Spleen (tissue), 11 donors: Measurements from ENCODE around the gene NBAS. TPM values are rescaled to one million over a fixed set of nuclear protein-coding genes. Genes with fewer than 3 reads are reported as not detected.

Experiments
- DNase-seq: peaks from one replicate; pipeline ENCODE4 v3.0.0-alpha.2; 2020
- H3K27ac ChIP-seq, 8 donors: fragments of 200-600 bp; sonication (generic) in 7 of 8; 1 replicate in 4 of 8; 2 replicates in 4 of 8; pipeline versions ENCODE4 v1.5.0 to v1.8.0; 2016 to 2021; ENCODE audit warnings: inconsistent platforms in 4 of 8, mild to moderate bottlenecking in 4 of 8, moderate library complexity in 1 of 8
- H3K27me3 ChIP-seq, 7 donors: fragments of 200-600 bp; sonication (generic) in 6 of 7; replicated peaks in 1 of 7; 1 replicate in 4 of 7; 2 replicates in 3 of 7; pipeline versions ENCODE4 v1.5.0 to v1.8.0; 2016 to 2021; ENCODE audit warnings: inconsistent platforms in 3 of 7, mild to moderate bottlenecking in 1 of 7
- H3K36me3 ChIP-seq, 6 donors: fragments of 200-600 bp; sonication (generic) in 5 of 6; 1 replicate in 4 of 6; 2 replicates in 2 of 6; pipeline versions ENCODE4 v1.5.0 to v1.8.0; 2016 to 2021; ENCODE audit warnings: inconsistent platforms in 2 of 6
- H3K4me1 ChIP-seq, 6 donors: fragments of 200-600 bp; sonication (generic) in 5 of 6; 1 replicate in 3 of 6; 2 replicates in 3 of 6; pipeline versions ENCODE4 v1.5.0 to v1.8.0; 2016 to 2021; ENCODE audit warnings: inconsistent platforms in 3 of 6
- H3K4me3 ChIP-seq, 8 donors: fragments of 200-600 bp; sonication (generic) in 7 of 8; 1 replicate in 4 of 8; 2 replicates in 4 of 8; pipeline versions ENCODE4 v1.5.0 to v1.8.0; 2016 to 2021; ENCODE audit warnings: inconsistent platforms in 4 of 8, mild to moderate bottlenecking in 4 of 8, moderate library complexity in 2 of 8
- H3K9me3 ChIP-seq, 8 donors: fragments of 200-600 bp; sonication (generic) in 7 of 8; 1 replicate in 4 of 8; 2 replicates in 4 of 8; pipeline versions ENCODE4 v1.5.0 to v1.8.0; 2016 to 2021; ENCODE audit warnings: inconsistent platforms in 4 of 8
- CTCF ChIP-seq, 11 experiments: fragments of 200-600 bp in 7 of 11; fragments of 450-650 bp in 4 of 11; sonication (generic) in 4 of 11; IDR thresholded peaks in 8 of 11; conservative IDR thresholded peaks in 3 of 11; 1 replicate in 7 of 11; 2 replicates in 4 of 11; pipeline versions ENCODE4 v1.4.0 to v1.8.0; 2016 to 2021; ENCODE audit warnings: antibody characterized with exemption in 11 of 11, inconsistent platforms in 4 of 11, mild to moderate bottlenecking in 1 of 11
- POLR2A ChIP-seq, 3 donors: fragments of 450-650 bp; IDR thresholded peaks; one replicate each; pipeline ENCODE4 v1.5.1; 2017; ENCODE audit warnings: antibody characterized with exemption in 3 of 3, mild to moderate bottlenecking in 1 of 3
- POLR2AphosphoS5 ChIP-seq, 3 donors: sonication (generic); formaldehyde crosslinking; IDR thresholded peaks; one replicate each; pipeline ENCODE4 v1.5.1; 2017; ENCODE audit warnings: antibody characterized with exemption in 3 of 3
- WGBS, 5 donors: extraction: QIAGEN DNeasy Blood & Tissue Kit in 3 of 5; methylation state at CpG; one replicate each; pipeline versions ENCODE4 v1.1.5 to v1.1.7; 2013 to 2018; 5-methylcytosine and 5-hydroxymethylcytosine counted together
- intact Hi-C: fragments of 100-400 bp; cut with DNase I; formaldehyde crosslinking; loops from one replicate; pipeline ENCODE4 v1.15.0; 2023; ENCODE audit warnings: low total_unique reads
- polyA plus RNA-seq, 3 donors: library from polyadenylated mRNA; stranded (reverse); fragments of 200-250 nt; gene quantifications; one replicate each; pipeline ENCODE4 v1.2.1, GENCODE V29; 2013
- total RNA-seq, 7 donors: library from RNA; depleted of rRNA in 3 of 7; stranded (reverse); fragments of >200 nt in 3 of 7; fragmentation: NEBNext Ultra II Directional in 4 of 7; extraction: Animal tissue kit (Norgen Biotek cat#: 25700) in 4 of 7; gene quantifications; one replicate each; pipeline versions ENCODE4 v1.1.0 to v1.2.1, GENCODE V29; 2016 to 2021
- donor health status: healthy with polysubstance abuse.
- donor health status: DM: no; HTN: no; CAD: no; lungs with moderate emphysema.
- donor health status: DM: no; HTN: no; CAD: no.
- donor health status: Bipolar disorder and iron deficiency.
- donor health status: healthy.
- donor health status: DM: no; HTN: no; CAD: no.
- donor health status: DM: yes; HTN: yes; CAD: no.

The NBAS gene
- total and polyA plus RNA-seq, 10 donors, result 21.1 to 49.0 (median 40.9) TPM

DNA sequence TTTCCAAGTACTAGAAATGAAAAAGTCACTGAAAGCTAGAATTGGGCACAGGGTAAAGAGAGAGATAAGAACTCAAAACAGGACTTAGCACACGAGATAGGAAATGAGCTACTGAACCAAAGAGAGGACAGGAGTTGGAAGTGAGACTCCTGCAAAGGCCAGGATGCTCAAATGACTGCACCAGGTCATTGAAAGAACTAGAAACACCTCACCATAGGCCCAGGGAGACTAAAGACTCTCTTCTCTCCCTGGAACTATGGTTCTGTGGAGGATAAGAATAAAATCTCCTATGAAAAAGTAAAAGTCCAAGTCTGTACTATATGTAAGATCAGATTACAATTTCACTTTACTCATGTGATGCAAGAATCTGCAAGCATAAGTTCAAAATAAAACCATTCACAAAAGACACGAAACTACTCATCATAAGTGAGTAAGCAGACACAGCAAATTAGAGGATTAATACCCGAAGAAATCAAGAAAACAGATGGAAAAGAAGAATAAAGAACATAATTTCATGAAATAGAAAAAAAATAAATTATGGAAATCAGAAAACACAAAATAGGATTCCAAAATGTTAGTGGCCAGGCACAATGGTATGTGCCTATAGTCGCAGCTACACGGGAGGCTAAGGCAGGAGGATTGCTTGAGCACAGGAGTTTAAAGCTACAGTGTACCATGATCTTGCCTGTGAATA lies 6.5 kb downstream of the NBAS start:
- intact Hi-C loops, result no loop called here
- 90 to 93% (median 91%) methylated on average over 5 of the region's 5 CpGs for WGBS, 5 donors
- Histone ChIP-seq H3K9me3 (no peaks in the 10 kb centered on the region), H3K27ac (no peak overlapping the region), H3K4me3 (no peak overlapping the region), H3K4me1 (peaks cover 5 to 26% (median 22%) of the 10 kb centered on the region in 6 donors), H3K27me3 (no peaks in the 10 kb centered on the region), H3K36me3 (peaks cover 0 to 72% (median 16%) of the 10 kb centered on the region in 6 donors)
- no peak for DNase-seq
- TF ChIP-seq CTCF (IDR thresholded peaks at IDR 0.05 in 8 of 11, conservative IDR thresholded peaks at IDR 0.05 in 3 of 11) (no peak), POLR2AphosphoS5 (IDR thresholded peaks at IDR 0.05) (no peak), POLR2A (IDR thresholded peaks at IDR 0.05) (no peak)

GRCh38 chr2:15553951-15554350 lies 7.2 kb downstream of the NBAS start:
- peaks cover 0 to 79% (median 21%) of the 10 kb centered on the region in 6 donors for H3K36me3 ChIP-seq
- TF ChIP-seq CTCF (IDR thresholded peaks at IDR 0.05 in 8 of 11, conservative IDR thresholded peaks at IDR 0.05 in 3 of 11) (no peak), POLR2AphosphoS5 (IDR thresholded peaks at IDR 0.05) (no peak), POLR2A (IDR thresholded peaks at IDR 0.05) (no peak)
- 90 to 96% (median 92%) methylated on average over 3 of the region's 3 CpGs for WGBS, 5 donors
- intact Hi-C loops, result no loop called here
- no peaks in the 10 kb centered on the region for H3K27me3 ChIP-seq
- peaks cover 3 to 19% (median 14%) of the 10 kb centered on the region in 6 donors for H3K4me1 ChIP-seq
- no peak for DNase-seq
- H3K9me3 ChIP-seq, result no peaks in the 10 kb centered on the region
- H3K27ac ChIP-seq, result no peak overlapping the region
- no peak overlapping the region for H3K4me3 ChIP-seq

- intact Hi-C loops, result no loop called here
- TF ChIP-seq POLR2AphosphoS5 (IDR thresholded peaks at IDR 0.05), result no peak
- no peak for TF ChIP-seq CTCF (IDR thresholded peaks at IDR 0.05 in 8 of 11, conservative IDR thresholded peaks at IDR 0.05 in 3 of 11)
- TF ChIP-seq POLR2A (IDR thresholded peaks at IDR 0.05), result no peak
- Histone ChIP-seq H3K9me3 (no peaks in the 10 kb centered on the region), H3K36me3 (peaks cover 0 to 84% (median 23%) of the 10 kb centered on the region in 6 donors), H3K27ac (no peak overlapping the region), H3K27me3 (no peaks in the 10 kb centered on the region), H3K4me1 (peaks cover 3 to 15% (median 11%) of the 10 kb centered on the region in 6 donors), H3K4me3 (no peak overlapping the region)
- DNase-seq, result no peak
- WGBS, 5 donors, result 93 to 100% (median 97%) methylated on average over 1 of the region's 1 CpG
These were observed 7.6 kb downstream of the NBAS start for GRCh38 chr2:15553519-15553918.

- 89 to 99% (median 96%) methylated on average over 2 of the region's 2 CpGs for WGBS, 5 donors
- Histone ChIP-seq H3K4me1 (no peaks in the 10 kb centered on the region), H3K36me3 (peaks cover 0 to 71% (median 18%) of the 10 kb centered on the region in 6 donors), H3K9me3 (no peaks in the 10 kb centered on the region), H3K4me3 (no peak overlapping the region), H3K27me3 (no peaks in the 10 kb centered on the region), H3K27ac (no peak overlapping the region)
- intact Hi-C loops, result no loop called here
- DNase-seq, result no peak
- TF ChIP-seq CTCF (IDR thresholded peaks at IDR 0.05 in 8 of 11, conservative IDR thresholded peaks at IDR 0.05 in 3 of 11) (no peak), POLR2A (IDR thresholded peaks at IDR 0.05) (no peak), POLR2AphosphoS5 (IDR thresholded peaks at IDR 0.05) (no peak)
These were observed 12.2 kb downstream of the NBAS start for GRCh38 chr2:15548974-15549373.
